Lung (tissue), 12 donors: ENCODE measurements around the gene MRC2. TPM values are rescaled to one million over a fixed set of nuclear protein-coding genes. Genes with fewer than 3 reads are reported as not detected.

Experiments used
- ATAC-seq: fragments of 200-7000 bp; cut with Tn5 transposase; one replicate; pipeline ENCODE4 v1.9.1; 2020; ENCODE audit warnings: moderate number of reproducible peaks; ENCODE audit not compliant: insufficient read depth, low FRiP score
- DNase-seq, 3 donors: peaks; one replicate each; pipeline ENCODE4 v3.0.0-alpha.2; 2013 to 2017
- H3K27ac ChIP-seq, 2 donors: one replicate each; pipeline ENCODE4 v1.5.1; 2013; ENCODE audit warnings: mild to moderate bottlenecking in 2 of 2, moderate library complexity in 2 of 2, control low read depth in 1 of 2, inconsistent platforms in 1 of 2, low read depth in 1 of 2, low read length in 1 of 2
- H3K27me3 ChIP-seq, 3 donors: one replicate each; pipeline ENCODE4 v1.5.1; 2013; ENCODE audit warnings: low read length in 2 of 3; ENCODE audit not compliant: control insufficient read depth in 3 of 3, insufficient read depth in 3 of 3
- H3K36me3 ChIP-seq, 4 donors: one replicate each; pipeline ENCODE4 v1.5.1; 2013; ENCODE audit warnings: low read length in 4 of 4, mild to moderate bottlenecking in 1 of 4, moderate library complexity in 1 of 4; ENCODE audit not compliant: control insufficient read depth in 4 of 4, insufficient read depth in 4 of 4
- H3K4me1 ChIP-seq, 5 donors: one replicate each; pipeline ENCODE4 v1.5.1; 2013; ENCODE audit warnings: low read length in 5 of 5, mild to moderate bottlenecking in 2 of 5, moderate library complexity in 1 of 5; ENCODE audit not compliant: control insufficient read depth in 5 of 5, insufficient read depth in 5 of 5
- H3K4me3 ChIP-seq: one replicate; pipeline ENCODE4 v1.5.1; 2013; ENCODE audit warnings: mild to moderate bottlenecking, control low read depth, moderate library complexity
- H3K9ac ChIP-seq, 2 donors: one replicate each; pipeline ENCODE4 v1.5.1; 2013; ENCODE audit warnings: low read length in 2 of 2, control low read depth in 1 of 2; ENCODE audit not compliant: insufficient read depth in 1 of 2
- H3K9me3 ChIP-seq, 4 donors: one replicate each; pipeline ENCODE4 v1.5.1; 2013; ENCODE audit warnings: low read length in 3 of 4, mild to moderate bottlenecking in 1 of 4, moderate library complexity in 1 of 4; ENCODE audit not compliant: control insufficient read depth in 4 of 4, insufficient read depth in 3 of 4
- CTCF ChIP-seq: IDR thresholded peaks from 2 replicates; pipeline ENCODE4 v1.5.1; 2012; ENCODE audit warnings: mild to moderate bottlenecking; ENCODE audit errors: control extremely low read depth, extremely low read depth
- WGBS, 2 donors: extraction: QIAGEN DNeasy Blood & Tissue Kit; methylation state at CpG; one replicate each; pipeline ENCODE4 v1.1.7; 2013; 5-methylcytosine and 5-hydroxymethylcytosine counted together
- polyA plus RNA-seq, 2 donors: library from polyadenylated mRNA; stranded (reverse); fragments of 200-250 nt; gene quantifications; one replicate each; pipeline ENCODE4 v1.2.1, GENCODE V29; 2013
- total RNA-seq, 2 donors: library from RNA; depleted of rRNA in 1 of 2; stranded (reverse); fragments of >200 nt in 1 of 2; gene quantifications; one replicate each; pipeline ENCODE4 v1.2.1, GENCODE V29; 2014 to 2021
- donor health status: control.
- donor health status: control.
- donor health status: Bipolar disorder and iron deficiency.
- donor health status: healthy.
- donor health status: DM: yes; HTN: yes; CAD: no.

MRC2 gene
- total and polyA plus RNA-seq, 4 donors: 15.9 to 82.3 (median 68.5) TPM

DNA sequence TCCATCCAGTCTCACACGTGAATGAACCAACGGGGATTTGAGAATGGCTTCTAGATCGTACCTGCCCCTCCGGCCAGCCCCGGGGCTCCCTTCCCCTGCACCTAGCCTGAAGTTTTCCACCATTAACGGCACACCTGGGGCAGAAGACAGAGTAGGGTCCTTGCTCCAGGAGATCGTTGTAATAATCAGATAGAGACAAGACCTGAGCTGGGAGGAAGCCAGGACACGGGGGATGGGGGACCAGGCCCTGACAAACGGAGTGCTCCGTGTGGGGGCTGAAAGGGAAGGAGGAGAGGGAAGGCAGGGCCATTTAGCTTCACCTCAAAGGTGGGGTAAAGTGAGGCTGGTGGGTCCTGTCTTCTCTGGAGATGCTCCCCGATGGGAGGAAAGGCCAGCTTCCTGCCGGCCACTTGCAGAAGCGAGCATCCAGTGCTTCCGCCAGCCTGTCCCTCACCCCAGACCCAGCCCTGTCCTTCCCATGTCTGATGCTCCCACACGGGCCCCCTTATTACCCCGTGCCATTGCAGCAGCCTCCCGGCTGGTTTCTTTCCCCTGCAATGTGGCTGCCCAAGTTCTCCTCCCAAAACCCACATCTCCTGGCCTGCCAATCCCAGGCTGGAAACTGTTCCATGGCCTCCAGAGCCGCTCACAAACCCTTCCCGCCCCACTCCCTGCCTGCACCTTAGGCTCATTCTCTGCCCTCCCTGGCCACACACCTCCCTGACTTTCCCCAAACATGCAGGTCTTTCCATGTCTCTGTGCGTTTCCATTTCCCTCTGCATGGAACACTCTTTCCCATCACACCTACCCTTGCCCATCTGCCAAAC, 79.3 kb downstream of the MRC2 start:
- no peak for DNase-seq
- Histone ChIP-seq H3K36me3 (no peaks in the 10 kb centered on the region), H3K27me3 (no peaks in the 10 kb centered on the region), H3K9me3 (peaks cover 0 to 3% (median 0%) of the 10 kb centered on the region in 4 donors), H3K4me3 (no peak overlapping the region), H3K27ac (no peak overlapping the region), H3K9ac (no peak overlapping the region), H3K4me1 (peaks cover 0 to 19% (median 7%) of the 10 kb centered on the region in 5 donors)
- no peak for TF ChIP-seq CTCF
- ATAC-seq: no peak
- WGBS, 2 donors: 86 to 91% methylated on average over 20 of the region's 20 CpGs

- H3K4me3 ChIP-seq: no peak overlapping the region
- H3K27me3 ChIP-seq: no peaks in the 10 kb centered on the region
- H3K9me3 ChIP-seq: peaks cover 0 to 3% (median 0%) of the 10 kb centered on the region in 4 donors
- H3K9ac ChIP-seq: no peak overlapping the region
- no peak overlapping the region for H3K27ac ChIP-seq
- DNase-seq (no peak), ATAC-seq (no peak)
- no peaks in the 10 kb centered on the region for H3K36me3 ChIP-seq
- WGBS, 2 donors: 96 to 97% methylated on average over 9 of the region's 9 CpGs
- TF ChIP-seq CTCF: no peak
- peaks cover 0 to 24% (median 10%) of the 10 kb centered on the region in 5 donors for H3K4me1 ChIP-seq
These were observed 79.9 kb downstream of the MRC2 start for GRCh38 chr17:62707425-62707739.

- 76 to 79% methylated on average over 2 of the region's 2 CpGs for WGBS, 2 donors
- Histone ChIP-seq H3K4me3 (no peak overlapping the region), H3K27ac (no peak overlapping the region), H3K4me1 (peaks cover 0 to 24% (median 10%) of the 10 kb centered on the region in 5 donors), H3K27me3 (no peaks in the 10 kb centered on the region), H3K9me3 (peaks cover 0 to 3% (median 0%) of the 10 kb centered on the region in 4 donors), H3K9ac (no peak overlapping the region), H3K36me3 (no peaks in the 10 kb centered on the region)
- no peak for TF ChIP-seq CTCF
- DNase-seq (no peak), ATAC-seq (no peak)
These were observed 81.1 kb downstream of the MRC2 start for GRCh38 chr17:62708587-62708986.

- no peaks in the 10 kb centered on the region for H3K36me3 ChIP-seq
- peaks cover 0 to 3% (median 0%) of the 10 kb centered on the region in 4 donors for H3K9me3 ChIP-seq
- DNase-seq: no peak
- WGBS, 2 donors: 82 to 84% methylated on average over 8 of the region's 8 CpGs
- no peak for TF ChIP-seq CTCF
- H3K4me3 ChIP-seq: no peak overlapping the region
- peaks cover 0 to 6% (median 2%) of the 10 kb centered on the region in 5 donors for H3K4me1 ChIP-seq
- no peak for ATAC-seq
- no peaks in the 10 kb centered on the region for H3K27me3 ChIP-seq
- H3K27ac ChIP-seq: no peak overlapping the region
- no peak overlapping the region for H3K9ac ChIP-seq
These were observed 84.7 kb downstream of the MRC2 start for GRCh38 chr17:62712171-62712581.
